Mucosa of descending colon (tissue), 3 donors: Measurements from ENCODE around the gene CDHR3. TPM values are rescaled to one million over a fixed set of nuclear protein-coding genes. Genes with fewer than 3 reads are reported as not detected.
"Not testable (repeated sequence)": the region's sequence is repeated elsewhere in the genome, so short reads cannot be mapped to it uniquely, and the experiment has no call there.

Experiments
- ATAC-seq: fragments of 200-7000 bp; cut with Tn5 transposase; one replicate; pipeline ENCODE4 v1.9.1; 2020; ENCODE audit warnings: mild to moderate bottlenecking, moderate library complexity
- DNase-seq, 3 donors: peaks; one replicate each; pipeline ENCODE4 v3.0.0-alpha.2; 2020
- H3K36me3 ChIP-seq: fragments of 200-600 bp; one replicate; pipeline ENCODE4 v1.8.0; 2021; ENCODE audit warnings: low read depth, mild to moderate bottlenecking
- H3K4me1 ChIP-seq: fragments of 200-600 bp; one replicate; pipeline ENCODE4 v1.8.0; 2021; ENCODE audit warnings: low read depth, mild to moderate bottlenecking
- H3K4me3 ChIP-seq: fragments of 200-600 bp; one replicate; pipeline ENCODE4 v1.8.0; 2021; ENCODE audit warnings: mild to moderate bottlenecking
- H3K9me3 ChIP-seq: fragments of 200-600 bp; one replicate; pipeline ENCODE4 v1.8.0; 2021; ENCODE audit warnings: mild to moderate bottlenecking
- CTCF ChIP-seq: fragments of 200-600 bp; IDR thresholded peaks from one replicate; pipeline ENCODE4 v1.8.0; 2022; ENCODE audit warnings: antibody characterized with exemption, mild to moderate bottlenecking
- intact Hi-C, 2 donors: fragments of 100-400 bp; cut with DNase I in 1 of 2; cut with micrococcal nuclease in 1 of 2; formaldehyde crosslinking; loops; one replicate each; pipeline versions ENCODE4 v1.11.0 to v1.11.1; 2022; cut with DNase I, micrococcal nuclease
- total RNA-seq, 3 donors: library from RNA; stranded (reverse); fragmentation: NEBNext Ultra II Directional in 2 of 3; extraction: Animal tissue kit (Norgen Biotek cat#: 25700) in 2 of 3; gene quantifications; one replicate each; pipeline versions ENCODE4 v1.2.1 to v1.2.4, GENCODE V29; 2021 to 2023
- donor health status: DM: no; HTN: no; CAD: no; lungs with moderate emphysema.
- donor health status: DM: no; HTN: no; CAD: no.
- donor health status: DM: no; HTN: yes; CAD: no.

The CDHR3 gene
- total RNA-seq, 3 donors from 2014 or later: 12.1 to 19.7 (median 18.4) TPM

GRCh38 chr7:106001886-106002285 is 38.8 kb downstream of the CDHR3 start:
- Histone ChIP-seq H3K4me1 (no peaks in the 10 kb centered on the region), H3K36me3 (no peaks in the 10 kb centered on the region), H3K9me3 (no peaks in the 10 kb centered on the region), H3K4me3 (no peak overlapping the region)
- TF ChIP-seq CTCF: no peak
- no peak for ATAC-seq
- DNase-seq: no peak
- intact Hi-C loops: no loop called here

GRCh38 chr7:106003525-106004064 is 40.5 kb downstream of the CDHR3 start:
- TF ChIP-seq CTCF: no peak

GRCh38 chr7:106006906-106007305 is 43.8 kb downstream of the CDHR3 start:
- Histone ChIP-seq H3K36me3 (no peaks in the 10 kb centered on the region), H3K9me3 (no peaks in the 10 kb centered on the region), H3K4me3 (no peak overlapping the region), H3K4me1 (peaks cover 12% of the 10 kb centered on the region)
- ATAC-seq (no peak), DNase-seq (no peak)
- intact Hi-C loops: no loop called here
- no peak for TF ChIP-seq CTCF

More at GRCh38 chr7:106003525-106004064, 40.5 kb downstream of the CDHR3 start:
- DNase-seq (no peak), ATAC-seq (no peak)
- intact Hi-C loops: no loop called here
- H3K36me3 ChIP-seq: no peaks in the 10 kb centered on the region
- H3K9me3 ChIP-seq: no peaks in the 10 kb centered on the region
- H3K4me3 ChIP-seq: no peak overlapping the region
- H3K4me1 ChIP-seq: no peaks in the 10 kb centered on the region

- ATAC-seq, H3K9me3 ChIP-seq, intact Hi-C loops, H3K4me3 ChIP-seq, DNase-seq, H3K36me3 ChIP-seq: not testable (repeated sequence)
- H3K4me1 ChIP-seq: peaks cover 12% of the 10 kb centered on the region
Measured at GRCh38 chr7:106007796-106008195, 44.7 kb downstream of the CDHR3 start.

GRCh38 chr7:106009503-106010226 is 46.6 kb downstream of the CDHR3 start:
- peak; percentile 100 for ATAC-seq
- no peak overlapping the region for H3K4me3 ChIP-seq

More at GRCh38 chr7:106009503-106010226, 46.6 kb downstream of the CDHR3 start:
- Histone ChIP-seq H3K36me3 (no peaks in the 10 kb centered on the region), H3K9me3 (no peaks in the 10 kb centered on the region), H3K4me1 (peaks cover 12% of the 10 kb centered on the region)
- TF ChIP-seq CTCF: peak; percentile 99
- intact Hi-C loops: no loop called here
- DNase-seq: peak; percentile 90 to 92 (median 91)
